T-helper 1 cell treated with Interleukin-12 subunit alpha and Interleukin-12 subunit beta and Interleukin-4 antibody, amounts not matched to agents 30 μg/mL and 1 μg/mL, for 36 hours (primary cell): Measurements from ENCODE around the gene RBM6.
"Not testable (repeated sequence)": the region's sequence is repeated elsewhere in the genome, so short reads cannot be mapped to it uniquely, and the experiment has no call there.

Source experiments
- H3K27ac Mint-ChIP-seq: one replicate; pipeline ENCODE4 v1.8.0; 2021; ENCODE audit warnings: mild to moderate bottlenecking, mixed read lengths
- H3K27me3 Mint-ChIP-seq: one replicate; pipeline ENCODE4 v1.8.0; 2021; ENCODE audit warnings: low read depth, mixed read lengths
- H3K36me3 Mint-ChIP-seq: one replicate; pipeline ENCODE4 v1.8.0; 2021; ENCODE audit warnings: low read depth, mixed read lengths
- H3K4me1 Mint-ChIP-seq: one replicate; pipeline ENCODE4 v1.8.0; 2021; ENCODE audit warnings: low read depth, mixed read lengths
- H3K4me3 Mint-ChIP-seq: one replicate; pipeline ENCODE4 v1.8.0; 2021; ENCODE audit warnings: mild to moderate bottlenecking, moderate library complexity, mixed read lengths
- H3K9me3 Mint-ChIP-seq: one replicate; pipeline ENCODE4 v1.8.0; 2021; ENCODE audit warnings: mixed read lengths

Gene RBM6, protein sequence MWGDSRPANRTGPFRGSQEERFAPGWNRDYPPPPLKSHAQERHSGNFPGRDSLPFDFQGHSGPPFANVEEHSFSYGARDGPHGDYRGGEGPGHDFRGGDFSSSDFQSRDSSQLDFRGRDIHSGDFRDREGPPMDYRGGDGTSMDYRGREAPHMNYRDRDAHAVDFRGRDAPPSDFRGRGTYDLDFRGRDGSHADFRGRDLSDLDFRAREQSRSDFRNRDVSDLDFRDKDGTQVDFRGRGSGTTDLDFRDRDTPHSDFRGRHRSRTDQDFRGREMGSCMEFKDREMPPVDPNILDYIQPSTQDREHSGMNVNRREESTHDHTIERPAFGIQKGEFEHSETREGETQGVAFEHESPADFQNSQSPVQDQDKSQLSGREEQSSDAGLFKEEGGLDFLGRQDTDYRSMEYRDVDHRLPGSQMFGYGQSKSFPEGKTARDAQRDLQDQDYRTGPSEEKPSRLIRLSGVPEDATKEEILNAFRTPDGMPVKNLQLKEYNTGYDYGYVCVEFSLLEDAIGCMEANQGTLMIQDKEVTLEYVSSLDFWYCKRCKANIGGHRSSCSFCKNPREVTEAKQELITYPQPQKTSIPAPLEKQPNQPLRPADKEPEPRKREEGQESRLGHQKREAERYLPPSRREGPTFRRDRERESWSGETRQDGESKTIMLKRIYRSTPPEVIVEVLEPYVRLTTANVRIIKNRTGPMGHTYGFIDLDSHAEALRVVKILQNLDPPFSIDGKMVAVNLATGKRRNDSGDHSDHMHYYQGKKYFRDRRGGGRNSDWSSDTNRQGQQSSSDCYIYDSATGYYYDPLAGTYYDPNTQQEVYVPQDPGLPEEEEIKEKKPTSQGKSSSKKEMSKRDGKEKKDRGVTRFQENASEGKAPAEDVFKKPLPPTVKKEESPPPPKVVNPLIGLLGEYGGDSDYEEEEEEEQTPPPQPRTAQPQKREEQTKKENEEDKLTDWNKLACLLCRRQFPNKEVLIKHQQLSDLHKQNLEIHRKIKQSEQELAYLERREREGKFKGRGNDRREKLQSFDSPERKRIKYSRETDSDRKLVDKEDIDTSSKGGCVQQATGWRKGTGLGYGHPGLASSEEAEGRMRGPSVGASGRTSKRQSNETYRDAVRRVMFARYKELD

DNA sequence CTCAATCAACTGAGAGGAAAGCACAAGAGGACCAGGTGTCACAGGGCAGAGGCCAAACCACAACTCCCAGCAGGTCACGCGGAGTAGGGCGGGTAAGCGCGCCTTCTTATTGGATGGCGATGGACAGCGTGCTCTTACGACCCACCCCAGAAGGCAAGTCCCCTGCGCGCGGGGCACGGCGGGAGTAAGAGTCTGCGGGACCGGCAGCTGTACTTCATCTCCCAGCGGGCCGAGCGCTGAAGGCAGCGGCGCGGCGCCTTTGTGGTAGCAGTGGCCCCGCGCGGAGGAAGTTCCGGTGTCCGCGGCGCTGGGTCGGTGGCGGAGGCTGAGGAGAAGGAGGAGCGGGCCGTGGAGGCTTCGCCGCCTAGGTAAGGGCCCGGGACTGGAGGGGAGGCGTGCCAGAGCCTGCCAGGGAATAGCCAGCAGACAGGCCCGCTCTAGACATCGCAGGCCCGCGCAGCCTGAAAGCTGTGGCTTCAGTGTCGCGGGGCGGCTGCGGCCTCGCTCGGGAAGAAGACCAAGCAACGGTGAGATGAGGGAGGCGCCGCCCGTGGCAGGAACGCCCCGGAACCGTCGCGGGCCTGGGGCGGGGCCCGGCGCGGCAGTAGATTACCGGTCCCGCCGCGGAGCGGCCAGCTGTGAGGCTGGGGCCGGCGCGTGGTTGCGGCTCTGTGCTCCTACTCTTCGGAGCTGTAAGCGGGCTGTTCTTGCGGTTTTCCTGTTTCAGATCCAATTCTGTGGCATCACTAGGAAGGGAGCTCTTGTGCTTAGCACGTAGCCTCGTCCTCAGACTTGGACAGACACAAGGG lies at the start of gene RBM6:
TSS of gene RBM6 (plus strand) at position 293 of the 809 bp plus-strand sequence. CDS start 22,492 bp downstream, outside the sequence.
- peaks cover 12% of the 10 kb centered on the region for H3K36me3 Mint-ChIP-seq
- H3K27ac Mint-ChIP-seq, result peak within 1 kb of the TSS; percentile 97
- H3K27me3 Mint-ChIP-seq, result no peaks in the 10 kb centered on the region
- H3K4me1 Mint-ChIP-seq, result peaks cover 14% of the 10 kb centered on the region
- peak within 1 kb of the TSS; percentile 96 for H3K4me3 Mint-ChIP-seq
- no peaks in the 10 kb centered on the region for H3K9me3 Mint-ChIP-seq

DNA sequence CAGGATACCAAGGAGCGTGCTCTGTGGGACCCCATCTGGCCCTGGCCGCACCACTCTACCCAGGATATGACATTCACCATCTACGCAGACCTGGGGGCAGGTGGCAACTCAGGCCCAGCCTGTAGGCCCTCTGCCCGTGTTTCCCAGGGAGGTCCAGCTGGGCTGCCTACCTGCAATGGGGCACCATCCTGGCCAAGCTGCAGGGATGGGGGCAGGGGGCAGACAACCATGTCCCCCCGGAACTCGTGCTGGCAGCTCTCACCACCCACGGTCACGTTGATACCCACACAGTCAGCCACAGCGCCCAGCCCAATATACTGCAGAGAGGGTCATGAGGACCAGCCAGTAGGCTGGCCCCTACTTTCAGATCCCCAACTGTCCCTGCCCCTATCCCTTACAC lies 44.2 kb upstream of the RBM6 start:
- Mint-ChIP-seq H3K4me3 (no peak overlapping the region), H3K27ac (no peak overlapping the region), H3K27me3 (no peaks in the 10 kb centered on the region), H3K4me1 (no peaks in the 10 kb centered on the region), H3K36me3 (no peaks in the 10 kb centered on the region), H3K9me3 (no peaks in the 10 kb centered on the region)

DNA sequence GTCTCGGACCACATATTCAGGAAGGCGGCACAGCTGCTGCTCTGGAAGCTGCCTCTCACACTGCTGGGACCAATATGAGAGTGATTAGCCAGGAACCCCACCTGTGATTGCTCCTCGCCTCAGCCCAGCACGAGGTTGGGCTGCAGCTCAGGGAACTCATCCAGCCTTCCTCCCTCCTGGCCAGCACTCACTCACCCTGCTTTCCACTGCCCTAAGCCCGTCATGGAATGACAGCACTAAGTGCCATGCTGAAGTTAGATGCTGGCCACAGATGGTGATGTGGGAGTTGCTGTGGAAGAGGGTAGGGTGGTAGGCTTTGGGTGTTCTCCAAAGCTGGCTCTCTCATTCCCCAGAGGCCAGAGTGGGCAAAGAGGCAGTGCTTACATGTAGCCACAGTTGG lies 43.6 kb upstream of the RBM6 start:
- no peaks in the 10 kb centered on the region for H3K27me3 Mint-ChIP-seq
- no peaks in the 10 kb centered on the region for H3K9me3 Mint-ChIP-seq
- no peaks in the 10 kb centered on the region for H3K36me3 Mint-ChIP-seq
- H3K4me1 Mint-ChIP-seq, result peaks cover 2% of the 10 kb centered on the region
- H3K4me3 Mint-ChIP-seq, result no peak overlapping the region
- H3K27ac Mint-ChIP-seq, result no peak overlapping the region

DNA sequence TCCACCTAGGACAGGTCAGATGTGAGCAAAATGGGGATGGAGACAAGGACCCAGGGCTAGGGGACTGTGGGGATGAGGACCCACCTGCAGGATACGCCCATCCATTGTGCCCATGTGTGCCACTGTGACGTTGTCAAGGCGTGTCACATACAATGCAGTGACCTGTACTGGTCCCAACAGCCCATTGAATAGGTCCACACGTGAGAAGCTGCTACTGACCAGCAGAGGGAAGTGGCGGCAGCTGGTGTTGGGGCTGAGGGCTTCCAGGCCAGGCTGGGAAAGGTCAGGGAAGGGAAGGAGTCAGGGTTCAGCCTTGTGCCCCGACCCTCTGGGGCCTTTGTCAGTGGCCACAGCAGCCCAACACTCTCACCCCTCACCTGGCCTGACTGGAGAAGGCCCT lies 41.0 kb upstream of the RBM6 start:
- peaks cover 1% of the 10 kb centered on the region for H3K36me3 Mint-ChIP-seq
- H3K4me3 Mint-ChIP-seq, result no peak overlapping the region
- no peaks in the 10 kb centered on the region for H3K27me3 Mint-ChIP-seq
- H3K9me3 Mint-ChIP-seq, result no peaks in the 10 kb centered on the region
- peaks cover 5% of the 10 kb centered on the region for H3K4me1 Mint-ChIP-seq
- H3K27ac Mint-ChIP-seq, result no peak overlapping the region

DNA sequence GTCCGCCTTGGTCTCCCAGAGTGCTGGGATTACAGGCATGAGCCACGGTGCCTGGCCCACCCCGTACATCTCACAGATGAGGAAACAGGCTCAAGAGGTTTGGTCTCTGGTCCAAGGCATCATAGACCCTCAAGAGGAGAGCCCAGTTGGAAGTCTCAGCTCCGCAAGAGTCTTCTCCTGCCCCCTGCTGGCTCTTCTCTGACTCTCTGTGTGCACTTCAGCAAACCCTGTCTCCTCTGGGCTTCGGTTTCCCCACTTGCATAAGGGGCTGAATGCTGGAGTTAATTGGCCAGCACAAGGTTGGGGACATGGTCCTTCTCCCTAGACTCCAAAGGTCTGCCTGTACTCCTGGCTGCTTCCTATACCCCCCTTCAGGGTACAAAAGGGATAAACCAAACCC lies 40.1 kb upstream of the RBM6 start:
- Mint-ChIP-seq H3K9me3 (no peaks in the 10 kb centered on the region), H3K36me3 (peaks cover 2% of the 10 kb centered on the region)

DNA sequence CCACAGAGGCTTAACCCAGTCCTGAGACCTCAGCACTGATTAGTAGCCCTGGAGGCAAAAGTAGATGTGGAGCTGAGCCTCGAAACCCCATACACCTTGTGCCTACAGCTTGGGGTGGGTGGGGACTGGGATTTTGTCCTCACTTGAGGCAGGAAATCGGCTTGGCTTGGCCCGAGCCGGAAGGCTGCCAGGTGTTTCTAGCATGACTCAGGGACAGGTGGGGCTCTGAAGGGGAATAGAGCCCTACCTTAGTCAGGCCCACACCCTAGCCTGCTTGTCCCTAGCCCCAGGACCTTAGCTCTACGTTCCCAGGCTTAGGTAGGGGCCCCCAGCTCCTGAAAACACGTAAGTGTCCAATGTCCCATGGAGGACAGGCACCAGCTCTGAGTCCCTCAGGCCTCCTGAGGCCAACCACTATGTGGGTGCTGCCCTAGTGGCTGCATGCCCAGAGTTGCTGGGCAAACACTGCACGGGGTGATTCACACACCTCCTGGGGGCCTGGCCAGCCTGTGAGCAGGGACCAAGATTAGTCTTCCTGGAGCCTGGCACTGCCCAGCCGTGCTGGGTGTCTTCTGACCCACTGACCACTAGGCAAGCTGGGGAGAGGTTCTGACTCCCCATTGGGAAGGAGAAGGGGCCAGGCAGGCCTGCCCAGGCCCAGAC lies 39.3 kb upstream of the RBM6 start:
- Mint-ChIP-seq H3K4me3 (no peak overlapping the region), H3K36me3 (peaks cover 2% of the 10 kb centered on the region), H3K27ac (no peak overlapping the region), H3K4me1 (peaks cover 11% of the 10 kb centered on the region), H3K27me3 (no peaks in the 10 kb centered on the region), H3K9me3 (no peaks in the 10 kb centered on the region)

More for the DNA sequence above, 40.1 kb upstream of the RBM6 start:
- Mint-ChIP-seq H3K27me3 (no peaks in the 10 kb centered on the region), H3K4me1 (peaks cover 10% of the 10 kb centered on the region), H3K4me3 (no peak overlapping the region), H3K27ac (no peak overlapping the region)

DNA sequence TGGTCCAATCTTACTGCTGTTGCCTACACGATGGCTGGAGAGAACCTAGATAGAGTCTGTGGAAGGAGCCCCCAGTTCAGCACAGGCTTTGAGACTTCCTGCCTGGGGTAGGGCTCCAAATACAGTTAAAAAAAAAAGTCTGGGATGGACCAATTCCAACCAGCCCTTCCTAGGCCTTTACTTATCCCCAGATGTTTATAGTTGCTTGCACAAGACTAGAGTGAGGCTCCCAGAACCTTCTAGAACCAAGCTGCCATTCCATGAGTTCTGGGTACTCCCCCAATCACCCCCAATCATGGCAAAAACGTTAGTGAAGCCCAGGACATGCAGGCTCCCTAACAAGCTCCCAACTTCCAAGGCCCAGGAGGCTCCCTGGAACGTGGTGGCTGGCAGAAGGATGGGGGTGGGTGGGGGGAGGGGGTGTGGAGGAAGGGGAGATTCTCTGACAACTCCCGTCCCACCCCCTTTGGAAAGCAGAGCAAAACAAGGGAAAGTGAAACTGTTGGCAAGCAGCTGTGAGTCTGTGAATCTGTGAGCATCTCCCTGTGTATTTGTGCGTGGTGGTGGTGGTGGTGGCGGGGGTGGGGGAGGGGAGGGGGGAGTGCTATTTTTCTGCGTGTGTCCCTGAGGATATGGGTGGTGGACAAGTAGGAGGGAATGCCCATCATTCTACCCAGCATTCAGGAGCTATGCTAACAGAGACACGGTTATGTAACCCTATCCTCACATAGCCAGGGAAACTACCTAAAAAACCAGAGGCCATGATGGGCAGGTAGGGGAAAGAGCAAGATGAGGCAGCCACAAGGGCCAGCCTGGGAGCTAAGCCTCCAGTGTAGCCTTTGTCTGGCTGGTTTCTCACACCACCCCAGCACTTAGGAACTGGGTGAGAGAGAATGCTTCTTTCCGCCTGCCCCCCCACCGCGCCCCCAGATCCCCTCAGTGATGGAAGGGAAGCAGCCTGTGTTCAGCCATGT lies 38.3 kb upstream of the RBM6 start:
- Mint-ChIP-seq H3K9me3 (no peaks in the 10 kb centered on the region), H3K27me3 (no peaks in the 10 kb centered on the region), H3K4me1 (peaks cover 21% of the 10 kb centered on the region), H3K27ac (no peak overlapping the region), H3K36me3 (peaks cover 4% of the 10 kb centered on the region), H3K4me3 (no peak overlapping the region)

DNA sequence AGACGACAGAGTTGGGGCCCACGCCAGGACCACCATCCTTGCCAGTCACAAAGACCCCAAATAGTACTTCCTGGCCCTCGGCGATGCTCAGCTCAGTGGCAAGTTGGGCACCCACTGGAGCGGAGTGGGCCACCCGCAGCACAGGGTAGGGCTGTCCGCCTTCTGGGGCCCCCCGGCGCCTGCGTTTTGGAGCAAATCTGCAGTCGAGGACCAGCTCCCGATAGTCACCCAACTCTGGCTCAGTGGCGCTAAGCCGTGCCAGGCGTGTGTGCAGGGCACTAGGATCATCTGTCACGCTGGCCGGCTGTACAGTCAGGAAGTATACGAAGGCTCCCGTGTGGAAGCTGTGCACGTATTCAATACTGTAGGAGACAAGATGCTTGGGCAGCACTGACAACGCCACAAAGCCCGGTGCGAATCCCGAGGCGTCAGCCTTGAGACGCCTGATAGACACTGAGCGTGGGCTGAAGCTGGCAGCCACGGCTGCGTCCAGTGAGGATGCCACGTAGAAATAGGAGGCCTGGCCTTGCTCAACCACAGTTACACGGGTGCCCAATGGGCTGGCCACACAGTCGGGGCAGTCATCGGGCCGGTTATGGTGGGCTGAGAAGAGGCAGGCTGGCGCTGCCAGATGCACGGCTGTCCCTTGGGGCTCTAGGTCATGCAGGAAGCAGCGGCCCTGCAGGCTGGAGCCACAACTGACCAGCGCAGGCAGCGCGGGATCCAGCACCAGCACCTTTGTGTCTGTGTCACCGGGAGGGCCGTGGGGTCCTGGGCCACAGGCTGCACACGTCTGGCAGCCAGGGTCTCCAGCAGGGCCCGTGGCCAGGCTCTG lies 37.2 kb upstream of the RBM6 start:
- Mint-ChIP-seq H3K4me3 (no peak overlapping the region), H3K36me3 (peaks cover 4% of the 10 kb centered on the region), H3K4me1 (peaks cover 25% of the 10 kb centered on the region), H3K27ac (no peak overlapping the region), H3K9me3 (no peaks in the 10 kb centered on the region), H3K27me3 (no peaks in the 10 kb centered on the region)

DNA sequence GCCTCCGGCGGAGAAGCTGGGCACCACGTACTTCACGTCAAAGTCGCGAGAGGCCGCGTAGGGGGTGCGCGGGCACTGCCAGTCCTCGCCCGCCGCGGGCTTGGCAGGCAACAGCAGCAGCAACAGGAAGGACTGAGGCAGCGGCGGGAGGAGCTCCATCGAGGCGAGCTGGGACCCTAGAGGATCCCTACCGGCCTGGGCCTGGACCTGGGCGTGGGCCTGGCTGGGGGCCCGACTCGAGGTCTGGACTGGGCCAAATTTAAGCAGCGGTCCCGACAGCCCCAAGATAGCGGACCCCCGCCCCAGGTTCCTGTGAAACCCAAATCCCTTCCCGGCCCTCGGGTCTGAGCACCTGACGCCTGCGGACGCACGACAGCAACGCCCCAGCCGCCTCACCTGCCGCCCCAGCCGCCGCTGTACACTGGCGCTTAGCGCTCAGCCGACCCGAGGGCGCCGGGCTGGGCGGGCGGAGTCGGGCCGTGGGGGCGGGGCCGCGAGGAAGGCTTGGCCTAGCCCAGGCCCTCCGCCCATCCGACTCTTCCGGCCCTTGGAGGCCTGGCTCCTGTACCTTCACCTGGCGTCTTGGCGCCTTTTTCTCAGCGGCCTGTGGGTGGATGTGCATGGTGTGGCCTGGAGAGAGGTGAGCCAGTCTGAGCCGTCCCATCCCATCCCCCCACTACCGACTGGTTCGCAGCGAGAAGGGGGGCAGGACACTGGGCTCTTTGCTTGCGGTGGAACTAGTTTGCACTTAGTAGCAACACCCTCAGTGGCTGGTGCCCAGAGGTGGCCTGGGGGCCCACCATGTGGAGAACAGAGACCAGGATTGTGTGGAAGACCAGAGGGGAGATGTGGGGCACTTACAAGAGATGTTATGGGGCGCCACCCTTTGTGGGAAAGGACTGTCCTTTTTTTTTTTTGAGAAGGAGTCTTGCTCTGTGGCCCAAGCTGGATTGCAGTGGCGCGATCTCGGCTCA lies 36.2 kb upstream of the RBM6 start, which contains the start of gene MST1R:
TSS of gene MST1R (minus strand) at position 423 of the 974 bp plus-strand sequence. CDS start at position 159, 264 bp downstream.
- Mint-ChIP-seq H3K9me3 (no peaks in the 10 kb centered on the region), H3K27me3 (no peaks in the 10 kb centered on the region), H3K36me3 (peaks cover 4% of the 10 kb centered on the region), H3K4me3 (peak within 1 kb of the TSS; percentile 86), H3K4me1 (peaks cover 25% of the 10 kb centered on the region), H3K27ac (peak within 1 kb of the TSS; percentile 85)

DNA sequence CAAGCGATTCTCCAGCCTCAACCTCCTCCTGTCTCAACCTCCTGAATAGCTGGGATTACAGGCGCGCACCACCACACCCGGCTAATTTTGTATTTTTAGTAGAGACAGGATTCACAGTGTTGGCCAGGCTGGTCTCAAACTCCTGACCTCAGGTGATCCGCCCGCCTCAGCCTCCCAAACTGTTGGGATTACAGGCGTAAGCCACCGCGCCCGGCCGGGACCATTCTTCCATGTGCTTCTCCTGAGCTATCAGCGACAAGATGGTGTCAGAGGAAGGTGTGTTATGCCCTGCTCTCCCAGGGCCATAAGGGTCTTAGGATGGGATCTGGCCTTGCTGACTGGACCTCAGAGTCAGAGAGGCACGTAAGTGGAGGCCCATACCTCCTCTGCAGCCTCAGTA lies 35.5 kb upstream of the RBM6 start:
- not testable (repeated sequence) for H3K27me3 Mint-ChIP-seq, H3K9me3 Mint-ChIP-seq, H3K36me3 Mint-ChIP-seq, H3K4me3 Mint-ChIP-seq
- peaks cover 25% of the 10 kb centered on the region for H3K4me1 Mint-ChIP-seq
- H3K27ac Mint-ChIP-seq, result peak overlapping the region; percentile 85

DNA sequence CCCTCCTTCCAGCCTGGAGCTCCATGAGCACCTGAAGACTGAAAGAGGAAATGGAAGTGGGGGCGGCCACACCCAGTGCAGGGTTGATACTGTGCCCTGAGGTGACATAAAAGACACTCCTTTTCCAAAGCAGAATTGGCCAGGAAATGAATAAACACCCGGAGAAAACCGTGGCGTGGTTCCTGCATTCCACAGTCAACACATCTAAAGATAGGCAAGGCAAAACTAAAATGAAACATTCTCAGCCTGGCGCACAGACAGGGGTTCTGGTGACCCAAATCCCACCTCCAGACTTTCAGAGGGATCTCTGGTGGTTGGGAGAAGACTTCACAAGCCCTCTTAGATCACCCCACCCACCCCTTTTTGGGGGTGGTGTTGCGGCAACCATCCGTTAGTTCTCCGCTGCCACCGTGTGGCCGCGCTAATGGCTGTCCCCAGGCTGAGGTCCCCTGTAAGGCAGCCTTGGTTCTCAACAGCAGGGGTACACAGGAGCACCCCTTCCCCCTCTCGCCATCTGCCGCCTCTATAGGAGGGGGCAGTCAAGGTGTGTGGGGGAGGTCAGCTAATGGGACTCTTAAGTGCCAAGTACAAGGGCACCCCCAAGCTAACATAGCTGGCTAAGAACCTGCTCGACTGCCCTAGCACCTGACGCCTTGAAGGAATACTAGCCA lies 33.7 kb upstream of the RBM6 start:
- H3K36me3 Mint-ChIP-seq, result peaks cover 9% of the 10 kb centered on the region
- no peaks in the 10 kb centered on the region for H3K9me3 Mint-ChIP-seq
- H3K4me3 Mint-ChIP-seq, result peak overlapping the region; percentile 72
- peak overlapping the region; percentile 82 for H3K27ac Mint-ChIP-seq
- H3K27me3 Mint-ChIP-seq, result no peaks in the 10 kb centered on the region
- H3K4me1 Mint-ChIP-seq, result peaks cover 24% of the 10 kb centered on the region
